Middle frontal gyrus (tissue), 1 donor: ENCODE results near the gene TMEM238.
"Not testable (repeated sequence)": the region's sequence is repeated elsewhere in the genome, so short reads cannot be mapped to it uniquely, and the experiment has no call there.

Source experiments
- DNase-seq: peaks from one replicate; pipeline ENCODE4 v3.0.0-alpha.2; 2015; ENCODE audit warnings: low spot score; ENCODE audit errors: extremely low spot score

Gene TMEM238

GRCh38 chr19:55402509-55402908, 18.4 kb upstream of the TMEM238 start:
- no peak for DNase-seq

GRCh38 chr19:55401390-55401789, 17.3 kb upstream of the TMEM238 start:
- DNase-seq = not testable (repeated sequence)

GRCh38 chr19:55400281-55401087, 16.4 kb upstream of the TMEM238 start:
- DNase-seq = no peak

GRCh38 chr19:55398200-55398925, 14.3 kb upstream of the TMEM238 start:
- no peak for DNase-seq

- no peak for DNase-seq
Observed at GRCh38 chr19:55392820-55393761, 9.0 kb upstream of the TMEM238 start.

- DNase-seq = no peak
Observed at GRCh38 chr19:55391702-55392615, 7.9 kb upstream of the TMEM238 start.

- no peak for DNase-seq
Observed at GRCh38 chr19:55391191-55391670, 7.1 kb upstream of the TMEM238 start.

- DNase-seq = no peak
Observed at GRCh38 chr19:55390461-55390880, 6.4 kb upstream of the TMEM238 start.

- DNase-seq = no peak
Observed at GRCh38 chr19:55389386-55390317, 5.6 kb upstream of the TMEM238 start.

GRCh38 chr19:55387736-55388497, 3.8 kb upstream of the TMEM238 start:
- DNase-seq = no peak

GRCh38 chr19:55386493-55386971, 2.4 kb upstream of the TMEM238 start:
- DNase-seq = no peak

- peak; percentile 99 for DNase-seq
Observed at GRCh38 chr19:55385724-55386492, 1.8 kb upstream of the TMEM238 start, which contains the start of gene RPL28. TSS of gene RPL28 (plus strand) at chr19:55385932. CDS start at chr19:55386358, 426 bp downstream.

GRCh38 chr19:55384920-55385723, 1.0 kb upstream of the TMEM238 start:
- peak; percentile 91 for DNase-seq

- no peak for DNase-seq
Observed at GRCh38 chr19:55383279-55384130, 587 bp downstream of the TMEM238 start.

- DNase-seq = no peak
Observed at GRCh38 chr19:55382522-55383054, 1.5 kb downstream of the TMEM238 start.
